Activated naive CD8-positive, alpha-beta T cell (primary cell): ENCODE results near the gene MAP7.
"Not testable (repeated sequence)": the region's sequence is repeated elsewhere in the genome, so short reads cannot be mapped to it uniquely, and the experiment has no call there.

ENCODE experiments used
- H3K27ac Mint-ChIP-seq: one replicate; pipeline ENCODE4 v1.8.0; 2021; ENCODE audit warnings: mixed read lengths
- H3K27me3 Mint-ChIP-seq: one replicate; pipeline ENCODE4 v1.8.0; 2021; ENCODE audit warnings: mixed read lengths
- H3K36me3 Mint-ChIP-seq: one replicate; pipeline ENCODE4 v1.8.0; 2021; ENCODE audit warnings: mixed read lengths
- H3K4me1 Mint-ChIP-seq: one replicate; pipeline ENCODE4 v1.8.0; 2021; ENCODE audit warnings: low read depth, mixed read lengths
- H3K4me3 Mint-ChIP-seq: one replicate; pipeline ENCODE4 v1.8.0; 2021; ENCODE audit warnings: mild to moderate bottlenecking, mixed read lengths
- H3K9me3 Mint-ChIP-seq: one replicate; pipeline ENCODE4 v1.8.0; 2021; ENCODE audit warnings: low read depth, mixed read lengths

Gene MAP7

DNA sequence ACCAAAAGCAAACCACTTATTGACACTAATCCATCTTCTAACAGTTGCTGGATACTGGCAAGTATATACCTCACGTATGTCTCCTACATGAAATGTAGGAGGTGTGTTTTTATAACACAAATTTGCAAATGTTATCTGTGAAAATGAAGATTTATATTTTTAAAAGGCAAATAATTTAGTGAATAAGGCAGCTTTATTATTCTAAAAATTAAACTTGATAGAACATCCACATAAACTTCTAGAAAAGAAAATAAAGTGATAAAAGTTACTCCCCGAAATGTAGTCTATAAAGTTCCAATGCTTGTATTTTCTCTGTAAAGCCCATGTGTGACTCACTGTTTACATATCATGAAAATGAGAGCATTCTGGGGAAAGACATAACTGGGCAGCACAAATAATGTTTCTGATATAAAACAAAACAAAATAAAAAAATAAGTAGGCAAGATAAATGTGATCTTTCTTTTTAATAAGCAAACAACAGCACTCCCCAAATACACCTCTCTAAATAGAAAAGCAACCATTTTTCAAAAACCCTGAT lies 84.4 kb downstream of the MAP7 start:
- Mint-ChIP-seq H3K27me3 (no peaks in the 10 kb centered on the region), H3K27ac (no peak overlapping the region), H3K36me3 (no peaks in the 10 kb centered on the region), H3K9me3 (no peaks in the 10 kb centered on the region), H3K4me3 (no peak overlapping the region), H3K4me1 (peaks cover 7% of the 10 kb centered on the region)

DNA sequence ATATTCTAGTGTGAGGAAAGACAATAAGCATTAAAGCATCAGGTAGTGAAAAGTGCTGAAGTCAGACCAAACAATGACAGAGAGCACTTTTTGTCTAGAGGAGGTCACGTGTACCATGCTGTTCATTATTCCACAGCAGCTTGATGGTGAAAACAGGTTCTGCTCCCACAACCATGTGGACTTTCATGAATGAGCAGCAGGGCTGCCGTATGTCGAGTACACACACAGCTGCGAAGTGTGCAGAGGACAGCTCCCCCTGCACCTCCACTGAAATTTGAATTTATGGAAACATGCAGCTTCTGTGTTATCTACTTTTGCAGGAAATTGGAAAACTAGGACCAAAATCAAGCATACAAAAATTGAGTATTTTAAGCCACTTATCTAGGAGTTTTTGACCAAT lies 85.3 kb downstream of the MAP7 start:
- H3K4me3 Mint-ChIP-seq: no peak overlapping the region
- H3K36me3 Mint-ChIP-seq: no peaks in the 10 kb centered on the region
- H3K9me3 Mint-ChIP-seq: no peaks in the 10 kb centered on the region
- H3K27ac Mint-ChIP-seq: no peak overlapping the region
- peaks cover 7% of the 10 kb centered on the region for H3K4me1 Mint-ChIP-seq
- H3K27me3 Mint-ChIP-seq: no peaks in the 10 kb centered on the region

DNA sequence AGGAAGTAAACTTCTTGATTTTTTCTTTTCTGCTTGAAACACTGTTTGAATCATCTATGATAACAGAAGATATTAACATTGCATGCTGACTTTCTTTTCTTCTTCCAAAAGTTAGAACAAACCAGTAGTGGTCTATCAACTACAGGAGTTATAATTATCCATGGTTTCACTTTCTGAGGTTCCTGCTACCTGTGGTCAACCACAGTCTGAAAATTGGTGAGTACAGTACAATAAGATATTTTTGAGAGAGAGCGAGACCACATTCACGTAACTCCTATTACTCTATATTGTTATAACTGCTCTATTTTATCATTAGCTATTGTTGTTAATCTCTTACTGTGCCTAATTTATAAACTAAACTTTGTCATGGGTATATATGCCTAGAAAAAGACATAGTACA lies 86.1 kb downstream of the MAP7 start:
- Mint-ChIP-seq H3K27ac (no peak overlapping the region), H3K27me3 (no peaks in the 10 kb centered on the region), H3K9me3 (no peaks in the 10 kb centered on the region), H3K4me3 (no peak overlapping the region), H3K36me3 (no peaks in the 10 kb centered on the region), H3K4me1 (peaks cover 7% of the 10 kb centered on the region)

DNA sequence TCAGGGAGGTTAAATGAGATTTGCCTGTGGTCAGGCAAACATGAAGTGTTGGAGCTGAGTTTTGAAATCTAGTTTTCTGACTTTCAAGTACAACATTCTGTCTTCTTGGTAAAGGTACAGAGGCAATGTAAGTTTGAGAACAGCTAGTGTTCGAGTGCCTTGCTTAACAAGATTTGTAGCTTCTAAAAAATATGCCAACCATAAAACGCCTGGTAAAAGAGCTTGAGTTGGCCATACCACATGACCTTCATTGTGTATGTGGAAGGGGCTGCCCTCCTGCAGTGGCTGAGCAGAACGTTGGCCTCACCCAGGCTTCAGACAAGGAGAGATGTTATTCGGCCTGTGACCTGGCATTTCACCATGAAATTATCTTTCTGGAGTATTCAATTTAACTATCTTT lies 86.5 kb downstream of the MAP7 start:
- H3K27ac Mint-ChIP-seq: no peak overlapping the region
- no peak overlapping the region for H3K4me3 Mint-ChIP-seq
- no peaks in the 10 kb centered on the region for H3K9me3 Mint-ChIP-seq
- no peaks in the 10 kb centered on the region for H3K27me3 Mint-ChIP-seq
- H3K36me3 Mint-ChIP-seq: no peaks in the 10 kb centered on the region
- H3K4me1 Mint-ChIP-seq: peaks cover 7% of the 10 kb centered on the region

DNA sequence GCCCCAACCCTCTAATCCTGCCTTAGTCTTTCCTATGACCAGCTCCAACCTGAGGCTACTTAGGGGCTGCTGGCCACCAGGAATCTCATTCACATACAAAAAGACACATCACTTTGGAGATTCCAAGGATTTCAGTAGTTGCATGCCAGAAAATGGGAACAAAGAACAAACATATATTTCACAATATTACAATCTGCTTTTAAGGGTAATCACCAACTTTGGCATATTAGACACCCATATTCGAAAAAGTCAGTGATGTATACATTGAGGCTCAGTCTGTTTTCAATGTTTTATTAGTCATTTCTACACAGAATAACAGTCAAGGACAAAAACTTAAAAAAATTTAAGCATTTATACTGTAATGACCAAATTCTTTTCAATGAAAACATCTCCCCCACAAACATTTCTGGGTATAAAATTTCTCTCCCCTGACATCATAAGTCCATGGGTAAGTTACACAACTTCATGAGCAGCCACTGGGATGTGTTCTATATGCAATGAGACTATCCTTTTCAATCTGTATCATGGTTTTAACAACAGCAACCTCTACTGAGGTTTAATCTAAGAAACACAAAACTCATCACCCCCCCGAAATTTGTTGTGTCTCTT lies 103.5 kb downstream of the MAP7 start:
- no peak overlapping the region for H3K27ac Mint-ChIP-seq
- no peaks in the 10 kb centered on the region for H3K9me3 Mint-ChIP-seq
- no peaks in the 10 kb centered on the region for H3K36me3 Mint-ChIP-seq
- H3K27me3 Mint-ChIP-seq: peaks cover 5% of the 10 kb centered on the region
- H3K4me3 Mint-ChIP-seq: no peak overlapping the region
- no peaks in the 10 kb centered on the region for H3K4me1 Mint-ChIP-seq

DNA sequence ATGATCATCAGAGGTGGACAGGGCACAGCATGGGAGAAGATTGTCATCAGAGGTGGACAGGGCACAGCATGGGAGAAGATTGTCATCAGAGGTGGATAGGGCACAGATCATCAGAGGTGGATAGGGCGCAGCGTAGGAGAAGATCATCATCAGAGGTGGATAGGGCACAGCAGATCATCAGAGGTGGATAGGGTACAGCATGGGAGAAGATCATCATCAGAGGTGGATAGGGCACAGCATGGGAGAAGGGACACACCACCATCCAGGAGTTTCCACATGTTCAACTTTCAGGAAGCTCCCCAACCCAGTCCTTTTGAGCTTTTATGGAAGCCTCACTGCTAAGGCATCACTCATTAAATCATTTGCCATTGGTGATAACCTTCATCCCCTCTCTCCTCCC lies 104.1 kb downstream of the MAP7 start:
- no peaks in the 10 kb centered on the region for H3K4me1 Mint-ChIP-seq
- H3K4me3 Mint-ChIP-seq: no peak overlapping the region
- no peaks in the 10 kb centered on the region for H3K36me3 Mint-ChIP-seq
- H3K27ac Mint-ChIP-seq: no peak overlapping the region
- no peaks in the 10 kb centered on the region for H3K9me3 Mint-ChIP-seq
- peaks cover 5% of the 10 kb centered on the region for H3K27me3 Mint-ChIP-seq

DNA sequence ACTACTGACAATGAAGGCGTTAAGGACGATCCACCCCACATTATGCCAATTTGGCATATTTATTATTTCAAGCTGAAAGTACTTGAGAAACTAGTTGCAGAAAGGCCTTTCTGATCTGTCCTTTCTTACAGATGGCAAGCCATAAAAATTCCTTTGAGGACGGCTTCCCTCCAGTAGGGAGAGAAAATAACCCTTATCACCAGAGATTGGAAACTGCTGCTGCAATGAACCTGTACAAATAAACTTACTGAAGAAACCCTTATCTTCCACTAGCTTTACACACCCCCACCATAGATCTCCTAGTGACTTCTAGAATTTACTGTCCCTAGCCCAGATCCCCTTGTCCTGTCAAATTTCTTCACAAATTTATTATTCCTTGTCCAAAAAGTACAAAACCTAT lies 105.2 kb downstream of the MAP7 start:
- peaks cover 5% of the 10 kb centered on the region for H3K27me3 Mint-ChIP-seq
- no peaks in the 10 kb centered on the region for H3K4me1 Mint-ChIP-seq
- H3K36me3 Mint-ChIP-seq: no peaks in the 10 kb centered on the region
- no peak overlapping the region for H3K4me3 Mint-ChIP-seq
- no peaks in the 10 kb centered on the region for H3K9me3 Mint-ChIP-seq
- H3K27ac Mint-ChIP-seq: no peak overlapping the region

DNA sequence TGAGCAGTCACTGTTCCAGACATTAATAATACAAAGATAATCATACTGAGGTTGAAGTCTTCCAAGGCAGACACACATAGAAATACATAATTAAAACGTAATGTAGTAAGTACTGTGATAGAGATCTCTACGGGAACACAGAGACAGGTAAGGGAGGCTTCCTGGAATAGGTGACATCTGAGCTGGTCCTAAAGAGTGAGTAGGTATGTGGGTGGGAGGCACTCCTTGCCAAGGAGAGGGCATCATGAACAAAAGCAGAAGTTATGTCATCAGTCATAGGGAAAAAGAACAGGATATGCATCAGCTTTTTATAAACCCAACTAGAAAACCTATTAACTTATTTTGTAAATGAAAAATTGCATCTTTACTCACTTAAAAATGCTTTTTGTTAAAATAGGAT lies 110.0 kb downstream of the MAP7 start:
- H3K36me3 Mint-ChIP-seq: no peaks in the 10 kb centered on the region
- H3K4me1 Mint-ChIP-seq: no peaks in the 10 kb centered on the region
- no peak overlapping the region for H3K4me3 Mint-ChIP-seq
- no peak overlapping the region for H3K27ac Mint-ChIP-seq
- no peaks in the 10 kb centered on the region for H3K9me3 Mint-ChIP-seq
- no peaks in the 10 kb centered on the region for H3K27me3 Mint-ChIP-seq

DNA sequence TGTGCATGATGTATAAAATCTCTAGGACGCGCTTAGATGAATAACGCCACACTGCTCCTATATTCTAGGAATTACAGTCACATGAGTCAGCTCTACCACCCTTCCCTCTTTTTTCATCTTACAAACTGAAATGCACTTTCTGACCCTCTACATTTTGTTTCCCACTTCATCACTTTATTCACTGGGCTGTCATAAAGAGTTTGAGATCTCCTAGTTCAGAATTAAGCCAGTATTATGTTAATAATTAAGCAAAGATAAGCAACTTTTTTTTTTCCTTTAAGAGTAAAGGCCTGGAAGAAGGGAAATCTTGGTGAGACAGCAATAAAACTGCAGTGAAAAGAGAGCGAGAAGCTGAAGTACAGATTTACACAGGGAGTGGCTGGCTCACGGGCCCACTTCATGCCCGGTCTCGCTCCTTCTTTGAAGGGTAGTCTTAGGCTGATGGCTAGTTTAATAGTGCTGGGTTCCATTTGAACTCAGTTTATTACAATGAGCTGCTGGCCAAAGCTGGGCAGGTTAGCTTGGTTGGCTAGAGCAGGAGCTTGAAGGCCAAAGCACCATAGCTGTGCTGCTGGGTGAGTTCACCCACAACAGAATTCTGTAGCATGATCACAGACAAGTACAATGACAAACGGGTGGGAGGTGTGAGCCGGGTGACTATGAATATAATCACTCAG lies 110.6 kb downstream of the MAP7 start:
- H3K27me3 Mint-ChIP-seq: no peaks in the 10 kb centered on the region
- H3K36me3 Mint-ChIP-seq: no peaks in the 10 kb centered on the region
- no peak overlapping the region for H3K27ac Mint-ChIP-seq
- H3K4me1 Mint-ChIP-seq: no peaks in the 10 kb centered on the region
- no peaks in the 10 kb centered on the region for H3K9me3 Mint-ChIP-seq
- H3K4me3 Mint-ChIP-seq: no peak overlapping the region

DNA sequence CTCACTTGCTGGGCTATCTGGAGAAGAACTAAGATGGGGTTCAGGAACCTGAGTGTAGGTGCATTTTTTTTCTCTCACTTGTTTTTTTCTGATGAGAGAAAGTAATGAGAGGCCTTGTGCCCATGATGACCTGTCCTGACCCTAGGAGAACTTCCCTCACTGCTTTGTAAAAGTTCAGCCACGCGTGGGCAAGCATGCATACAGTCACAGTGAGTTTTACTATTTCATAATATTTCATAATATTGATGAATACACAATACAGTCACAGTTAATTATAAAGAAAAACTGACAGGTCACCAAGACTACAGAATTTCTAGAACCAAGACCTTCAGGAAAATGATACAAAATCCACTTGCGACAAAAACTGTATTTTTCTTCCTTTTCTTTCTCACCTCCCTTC lies 111.8 kb downstream of the MAP7 start:
- Mint-ChIP-seq H3K36me3 (no peaks in the 10 kb centered on the region), H3K4me3 (no peak overlapping the region), H3K27ac (no peak overlapping the region), H3K27me3 (no peaks in the 10 kb centered on the region), H3K9me3 (no peaks in the 10 kb centered on the region), H3K4me1 (no peaks in the 10 kb centered on the region)

DNA sequence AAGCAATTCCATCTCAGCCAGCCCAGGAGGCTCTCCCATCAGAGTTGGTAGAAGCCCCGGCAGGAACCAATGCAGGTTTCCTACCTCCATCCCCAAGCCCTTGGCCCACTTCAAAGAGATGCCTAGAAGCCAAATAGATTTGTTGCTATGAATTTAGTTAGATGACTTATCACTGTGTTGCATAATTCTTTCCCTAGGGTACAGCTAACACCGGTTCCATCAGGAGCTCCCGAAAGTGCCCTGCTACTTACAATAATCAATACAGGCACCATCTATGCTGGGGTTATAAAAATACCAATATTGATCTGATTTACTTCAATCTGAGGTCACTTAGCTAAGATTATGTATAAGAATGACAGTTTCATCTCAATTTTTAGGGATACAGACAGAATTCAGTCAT lies 113.0 kb downstream of the MAP7 start:
- no peaks in the 10 kb centered on the region for H3K27me3 Mint-ChIP-seq
- H3K27ac Mint-ChIP-seq: no peak overlapping the region
- H3K9me3 Mint-ChIP-seq: no peaks in the 10 kb centered on the region
- H3K4me3 Mint-ChIP-seq: no peak overlapping the region
- no peaks in the 10 kb centered on the region for H3K4me1 Mint-ChIP-seq
- no peaks in the 10 kb centered on the region for H3K36me3 Mint-ChIP-seq

DNA sequence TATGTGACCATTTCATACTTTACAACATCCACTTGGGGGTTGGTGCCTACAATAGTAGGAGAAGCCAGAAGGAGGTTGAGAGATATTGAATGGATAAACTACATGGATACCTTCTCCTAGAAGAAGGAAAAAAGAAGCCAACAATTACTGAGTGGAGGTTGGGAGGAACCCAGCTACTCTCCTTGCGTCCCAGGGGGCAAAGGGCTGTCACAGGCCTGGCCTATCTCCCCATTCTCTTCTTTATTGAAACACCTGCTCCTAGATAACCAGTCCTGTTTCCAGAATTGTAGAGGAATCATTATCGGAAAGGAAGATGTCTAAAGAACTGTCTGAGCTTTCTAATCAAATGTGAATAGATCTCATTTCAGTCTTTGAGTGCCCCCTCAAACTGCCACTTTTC lies 115.1 kb downstream of the MAP7 start:
- H3K36me3 Mint-ChIP-seq: no peaks in the 10 kb centered on the region
- H3K27ac Mint-ChIP-seq: no peak overlapping the region
- no peaks in the 10 kb centered on the region for H3K4me1 Mint-ChIP-seq
- H3K4me3 Mint-ChIP-seq: no peak overlapping the region
- H3K9me3 Mint-ChIP-seq: no peaks in the 10 kb centered on the region
- peaks cover 6% of the 10 kb centered on the region for H3K27me3 Mint-ChIP-seq

DNA sequence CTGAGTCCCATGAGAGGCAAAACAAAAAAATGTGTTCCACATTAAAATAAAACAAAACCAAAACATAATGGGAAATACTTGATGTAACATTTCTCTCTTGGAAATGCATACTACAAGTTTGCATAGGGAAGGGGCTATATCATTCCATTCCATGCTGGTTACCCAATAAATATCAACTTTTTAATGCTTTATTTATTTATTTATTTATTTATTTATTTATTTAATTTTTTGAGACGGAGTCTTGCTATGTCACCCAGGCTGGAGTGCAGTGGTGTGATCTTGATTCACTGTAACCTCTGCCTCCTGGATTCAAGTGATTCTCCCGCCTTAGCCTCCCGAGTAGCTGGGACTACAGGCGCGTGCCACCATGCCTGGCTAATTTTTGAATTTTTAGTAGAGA lies 118.9 kb downstream of the MAP7 start:
- not testable (repeated sequence) for H3K27ac Mint-ChIP-seq, H3K27me3 Mint-ChIP-seq, H3K9me3 Mint-ChIP-seq, H3K4me3 Mint-ChIP-seq, H3K36me3 Mint-ChIP-seq, H3K4me1 Mint-ChIP-seq

DNA sequence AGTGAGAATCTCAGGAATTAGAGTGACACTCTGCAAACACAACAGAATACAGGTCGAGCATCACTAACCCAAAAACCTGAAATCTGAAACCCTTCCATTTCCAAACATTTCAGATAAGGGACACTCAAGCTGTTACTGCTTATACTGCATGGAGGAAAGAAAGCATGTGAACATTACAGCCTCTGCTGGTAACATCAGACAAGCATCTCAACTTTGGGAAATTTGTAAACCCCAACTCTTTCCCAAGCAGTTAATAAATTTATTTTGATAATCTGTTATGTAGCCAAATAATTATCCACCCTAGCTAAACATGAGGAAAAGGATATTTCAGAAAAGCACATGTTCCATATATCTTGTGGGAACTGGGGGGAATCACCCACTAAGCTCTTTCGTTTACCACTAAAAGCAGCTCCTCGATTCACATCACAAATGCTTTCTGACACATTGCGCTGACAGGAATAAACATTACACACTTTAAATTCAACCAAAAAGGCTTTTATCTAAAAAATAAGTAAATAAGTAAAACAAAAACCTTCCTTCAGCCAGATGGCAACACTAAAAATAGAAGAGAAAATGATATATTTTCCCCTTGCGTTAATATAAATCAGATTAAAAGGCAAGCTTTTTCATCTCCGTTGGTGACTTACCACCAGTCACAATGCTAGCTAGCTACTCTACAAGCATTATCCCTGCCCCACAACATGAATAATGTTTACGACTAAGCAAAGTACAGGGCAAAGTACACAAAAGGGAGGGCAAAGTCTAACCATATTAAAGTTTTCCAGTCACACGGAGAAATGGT lies 120.8 kb downstream of the MAP7 start:
- no peaks in the 10 kb centered on the region for H3K36me3 Mint-ChIP-seq
- no peaks in the 10 kb centered on the region for H3K9me3 Mint-ChIP-seq

DNA sequence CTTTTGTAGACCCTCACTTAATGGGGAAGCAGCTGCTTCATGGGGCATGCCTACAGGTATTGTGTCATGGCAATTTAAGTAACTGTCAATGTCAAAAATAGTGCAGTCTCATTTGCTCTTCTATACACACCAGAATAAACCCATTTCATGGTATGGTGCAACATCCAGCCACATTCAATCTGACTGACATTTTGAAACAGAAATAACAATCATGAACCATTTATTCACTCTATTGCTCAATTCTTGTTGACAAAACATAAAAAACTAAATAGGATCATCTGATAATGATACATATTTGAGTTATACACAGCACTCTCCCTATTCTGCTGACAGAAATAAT lies 122.9 kb downstream of the MAP7 start:
- H3K27me3 Mint-ChIP-seq: peaks cover 6% of the 10 kb centered on the region
- H3K4me1 Mint-ChIP-seq: no peaks in the 10 kb centered on the region
- no peaks in the 10 kb centered on the region for H3K36me3 Mint-ChIP-seq
- no peak overlapping the region for H3K27ac Mint-ChIP-seq
- H3K9me3 Mint-ChIP-seq: no peaks in the 10 kb centered on the region
- H3K4me3 Mint-ChIP-seq: no peak overlapping the region

More for the DNA sequence above, 120.8 kb downstream of the MAP7 start:
- H3K27ac Mint-ChIP-seq: no peak overlapping the region
- H3K27me3 Mint-ChIP-seq: peaks cover 6% of the 10 kb centered on the region
- no peak overlapping the region for H3K4me3 Mint-ChIP-seq
- H3K4me1 Mint-ChIP-seq: no peaks in the 10 kb centered on the region
